ENCODE measurements around the gene ADGRA1.

DNA sequence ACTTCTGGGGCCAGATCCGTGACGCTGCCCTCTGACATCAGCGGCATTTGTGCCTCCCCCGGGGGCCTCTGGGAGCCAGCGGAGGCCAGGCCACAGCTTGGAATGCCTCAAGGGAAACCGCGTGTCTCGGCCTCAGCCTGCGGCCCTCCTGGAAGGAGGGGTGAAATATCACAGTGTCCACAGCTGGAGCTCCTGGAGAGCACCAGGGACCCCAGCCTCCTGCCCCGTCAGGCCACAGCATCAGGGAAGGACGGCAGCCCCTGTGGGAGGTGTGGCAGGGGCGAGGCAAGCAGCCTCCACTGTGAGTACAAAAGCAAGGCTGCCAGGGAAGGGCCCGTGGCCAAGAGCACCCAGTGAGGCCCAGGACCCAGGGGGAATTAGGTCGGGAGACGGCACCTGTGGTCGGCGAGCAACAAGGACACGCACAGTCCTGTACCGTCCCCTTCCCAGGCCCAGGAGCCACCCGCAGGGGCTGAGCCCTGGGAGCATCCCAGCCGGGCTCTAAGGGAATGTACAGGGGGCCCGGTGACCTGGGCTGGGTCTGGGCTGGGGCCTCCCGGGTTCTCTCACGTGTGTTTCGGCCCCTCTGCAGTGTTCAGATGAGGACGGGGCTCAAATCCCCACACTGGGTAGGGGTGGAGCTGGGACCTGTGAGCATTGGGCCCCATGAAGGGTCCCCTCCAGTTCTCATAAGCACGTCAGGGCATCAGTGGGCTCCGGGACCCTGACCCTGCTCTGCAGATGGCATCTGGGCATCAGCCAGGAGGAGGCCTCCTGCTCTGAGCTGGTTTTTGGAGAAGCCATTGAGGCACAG is 53.6 kb downstream of the ADGRA1 start:
- TF ChIP-seq, protein P1, sequence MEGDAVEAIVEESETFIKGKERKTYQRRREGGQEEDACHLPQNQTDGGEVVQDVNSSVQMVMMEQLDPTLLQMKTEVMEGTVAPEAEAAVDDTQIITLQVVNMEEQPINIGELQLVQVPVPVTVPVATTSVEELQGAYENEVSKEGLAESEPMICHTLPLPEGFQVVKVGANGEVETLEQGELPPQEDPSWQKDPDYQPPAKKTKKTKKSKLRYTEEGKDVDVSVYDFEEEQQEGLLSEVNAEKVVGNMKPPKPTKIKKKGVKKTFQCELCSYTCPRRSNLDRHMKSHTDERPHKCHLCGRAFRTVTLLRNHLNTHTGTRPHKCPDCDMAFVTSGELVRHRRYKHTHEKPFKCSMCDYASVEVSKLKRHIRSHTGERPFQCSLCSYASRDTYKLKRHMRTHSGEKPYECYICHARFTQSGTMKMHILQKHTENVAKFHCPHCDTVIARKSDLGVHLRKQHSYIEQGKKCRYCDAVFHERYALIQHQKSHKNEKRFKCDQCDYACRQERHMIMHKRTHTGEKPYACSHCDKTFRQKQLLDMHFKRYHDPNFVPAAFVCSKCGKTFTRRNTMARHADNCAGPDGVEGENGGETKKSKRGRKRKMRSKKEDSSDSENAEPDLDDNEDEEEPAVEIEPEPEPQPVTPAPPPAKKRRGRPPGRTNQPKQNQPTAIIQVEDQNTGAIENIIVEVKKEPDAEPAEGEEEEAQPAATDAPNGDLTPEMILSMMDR (IDR thresholded peaks at IDR 0.05), result no peak
- TF ChIP-seq CEBPB (IDR thresholded peaks at IDR 0.05) (no peak), KDM1A (IDR thresholded peaks at IDR 0.05; ENCODE audit: low read depth) (no peak), MAFK (IDR thresholded peaks at IDR 0.05; ENCODE audit: partially characterized antibody) (no peak), JUNB (IDR thresholded peaks at IDR 0.05) (no peak), MAZ (IDR thresholded peaks at IDR 0.05; ENCODE audit: borderline replicate concordance, low read depth, low read length) (no peak), RAD21 (conservative IDR thresholded peaks at IDR 0.05 in 1 of 2, IDR thresholded peaks at IDR 0.05 in 1 of 2) (no peak), ESRRA (IDR thresholded peaks at IDR 0.05; ENCODE audit: borderline replicate concordance, low read length) (no peak), NR3C1 (IDR thresholded peaks at IDR 0.05) (no peak), RFX5 (IDR thresholded peaks at IDR 0.05) (no peak)
- TF ChIP-seq, protein P2, sequence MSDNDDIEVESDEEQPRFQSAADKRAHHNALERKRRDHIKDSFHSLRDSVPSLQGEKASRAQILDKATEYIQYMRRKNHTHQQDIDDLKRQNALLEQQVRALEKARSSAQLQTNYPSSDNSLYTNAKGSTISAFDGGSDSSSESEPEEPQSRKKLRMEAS (IDR thresholded peaks at IDR 0.05), result no peak
- TF ChIP-seq, protein P3, sequence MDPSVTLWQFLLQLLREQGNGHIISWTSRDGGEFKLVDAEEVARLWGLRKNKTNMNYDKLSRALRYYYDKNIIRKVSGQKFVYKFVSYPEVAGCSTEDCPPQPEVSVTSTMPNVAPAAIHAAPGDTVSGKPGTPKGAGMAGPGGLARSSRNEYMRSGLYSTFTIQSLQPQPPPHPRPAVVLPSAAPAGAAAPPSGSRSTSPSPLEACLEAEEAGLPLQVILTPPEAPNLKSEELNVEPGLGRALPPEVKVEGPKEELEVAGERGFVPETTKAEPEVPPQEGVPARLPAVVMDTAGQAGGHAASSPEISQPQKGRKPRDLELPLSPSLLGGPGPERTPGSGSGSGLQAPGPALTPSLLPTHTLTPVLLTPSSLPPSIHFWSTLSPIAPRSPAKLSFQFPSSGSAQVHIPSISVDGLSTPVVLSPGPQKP (IDR thresholded peaks at IDR 0.05; ENCODE audit: low read depth, low read length), result no peak
